ENCODE results near the gene PPT2.
"Not testable (repeated sequence)": the region's sequence is repeated elsewhere in the genome, so short reads cannot be mapped to it uniquely, and the experiment has no call there.

PPT2 gene

GRCh38 chr6:32126880-32127279 is 27.1 kb upstream of the PPT2 start:
- DNase-seq (ENCODE audit: insufficient read length, low spot score) (no peak), FAIRE-seq (no peak)

- DNase-seq (ENCODE audit: insufficient read length, low spot score) (no peak), FAIRE-seq (no peak)
These were observed 26.6 kb upstream of the PPT2 start for GRCh38 chr6:32127409-32127716.

GRCh38 chr6:32127717-32128592 is 26.0 kb upstream of the PPT2 start, which contains the start of gene ATF6B:
Gene ATF6B (minus strand): TSS chr6:32128246. CDS start chr6:32128207, 39 bp downstream.
- DNase-seq (ENCODE audit: insufficient read length, low spot score) (peak; percentile 100), FAIRE-seq (peak; percentile 86)

GRCh38 chr6:32128751-32129296 is 25.1 kb upstream of the PPT2 start:
- no peak for DNase-seq (ENCODE audit: insufficient read length, low spot score)
- FAIRE-seq: no peak

GRCh38 chr6:32129297-32130088 is 24.4 kb upstream of the PPT2 start:
- DNase-seq (ENCODE audit: insufficient read length, low spot score) (no peak), FAIRE-seq (no peak)

GRCh38 chr6:32131439-32131948 is 22.4 kb upstream of the PPT2 start:
- no peak for FAIRE-seq
- DNase-seq (ENCODE audit: insufficient read length, low spot score): no peak

GRCh38 chr6:32132110-32132509 is 21.8 kb upstream of the PPT2 start:
- DNase-seq (ENCODE audit: insufficient read length, low spot score) (no peak), FAIRE-seq (no peak)

GRCh38 chr6:32133786-32134185 is 20.2 kb upstream of the PPT2 start:
- DNase-seq (ENCODE audit: insufficient read length, low spot score) (no peak), FAIRE-seq (no peak)

GRCh38 chr6:32137454-32137853 is 16.5 kb upstream of the PPT2 start:
- DNase-seq (ENCODE audit: insufficient read length, low spot score) (no peak), FAIRE-seq (no peak)

- FAIRE-seq (no peak), DNase-seq (ENCODE audit: insufficient read length, low spot score) (no peak)
These were observed 14.4 kb upstream of the PPT2 start for GRCh38 chr6:32139590-32139989.

- FAIRE-seq: no peak
- DNase-seq (ENCODE audit: insufficient read length, low spot score): no peak
These were observed 13.4 kb upstream of the PPT2 start for GRCh38 chr6:32140420-32141046.

- DNase-seq (ENCODE audit: insufficient read length, low spot score); FAIRE-seq: not testable (repeated sequence)
These were observed 9.7 kb upstream of the PPT2 start for GRCh38 chr6:32144238-32144637.

- DNase-seq (ENCODE audit: insufficient read length, low spot score) (no peak), FAIRE-seq (no peak)
These were observed 7.7 kb upstream of the PPT2 start for GRCh38 chr6:32146287-32146686.

GRCh38 chr6:32146687-32147086 is 7.3 kb upstream of the PPT2 start:
- FAIRE-seq: no peak

GRCh38 chr6:32147401-32148132 is 6.4 kb upstream of the PPT2 start:
- no peak for FAIRE-seq

More at GRCh38 chr6:32146687-32147086, 7.3 kb upstream of the PPT2 start:
- DNase-seq (ENCODE audit: insufficient read length, low spot score): no peak

GRCh38 chr6:32148289-32149091 is 5.5 kb upstream of the PPT2 start:
- DNase-seq (ENCODE audit: insufficient read length, low spot score) (no peak), FAIRE-seq (no peak)

More at GRCh38 chr6:32147401-32148132, 6.4 kb upstream of the PPT2 start:
- DNase-seq (ENCODE audit: insufficient read length, low spot score): no peak

- DNase-seq (ENCODE audit: insufficient read length, low spot score) (no peak), FAIRE-seq (no peak)
These were observed 4.7 kb upstream of the PPT2 start for GRCh38 chr6:32149092-32149755.

- DNase-seq (ENCODE audit: insufficient read length, low spot score): no peak
These were observed 3.7 kb upstream of the PPT2 start for GRCh38 chr6:32149932-32150870.

More at GRCh38 chr6:32149932-32150870, 3.7 kb upstream of the PPT2 start:
- FAIRE-seq: no peak

All from HTR-8/SVneo (cell line).